Measurements from ENCODE around the gene CNTN4. TPM values are rescaled to one million over a fixed set of nuclear protein-coding genes. Genes with fewer than 3 reads are reported as not detected.

The CNTN4 gene
- total and polyA plus RNA-seq, 2 experiments from 2014 or later, result 0.91 to 4.0 TPM

DNA sequence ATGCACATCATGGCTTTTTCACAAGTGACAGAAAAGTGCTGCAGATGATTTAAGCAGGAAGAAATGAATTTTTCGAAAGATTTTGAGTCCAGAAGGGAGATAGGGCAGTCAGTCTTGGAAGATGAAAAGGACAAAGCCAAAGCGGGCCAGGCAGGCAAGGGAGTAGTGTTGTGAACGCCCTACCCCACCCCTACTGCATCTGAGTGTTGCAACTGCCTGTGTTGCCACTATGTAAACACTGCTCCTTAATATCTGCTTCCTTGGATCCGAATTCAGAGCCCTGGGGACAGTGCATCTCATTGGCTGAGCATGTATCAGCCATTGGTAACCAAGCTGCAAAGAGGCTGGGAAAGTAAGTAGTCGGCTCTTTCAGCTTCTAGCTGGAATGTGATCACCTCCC lies 39.0 kb downstream of the CNTN4 start (continued):
- TF ChIP-seq EZH2phosphoT487 (IDR thresholded peaks at IDR 0.05; ENCODE audit: unreplicated experiment) (no peak), REST (IDR thresholded peaks at IDR 0.05; ENCODE audit: unreplicated experiment) (no peak), CREB1 (CRISPR knock-in tag; IDR thresholded peaks at IDR 0.05; ENCODE audit: low read depth) (no peak), JUNB (IDR thresholded peaks at IDR 0.05; ENCODE audit: unreplicated experiment) (no peak), ZNF114 (CRISPR knock-in tag; IDR thresholded peaks at IDR 0.05) (no peak)
- TF ChIP-seq, protein P1, sequence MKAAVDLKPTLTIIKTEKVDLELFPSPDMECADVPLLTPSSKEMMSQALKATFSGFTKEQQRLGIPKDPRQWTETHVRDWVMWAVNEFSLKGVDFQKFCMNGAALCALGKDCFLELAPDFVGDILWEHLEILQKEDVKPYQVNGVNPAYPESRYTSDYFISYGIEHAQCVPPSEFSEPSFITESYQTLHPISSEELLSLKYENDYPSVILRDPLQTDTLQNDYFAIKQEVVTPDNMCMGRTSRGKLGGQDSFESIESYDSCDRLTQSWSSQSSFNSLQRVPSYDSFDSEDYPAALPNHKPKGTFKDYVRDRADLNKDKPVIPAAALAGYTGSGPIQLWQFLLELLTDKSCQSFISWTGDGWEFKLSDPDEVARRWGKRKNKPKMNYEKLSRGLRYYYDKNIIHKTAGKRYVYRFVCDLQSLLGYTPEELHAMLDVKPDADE (IDR thresholded peaks at IDR 0.05), result no peak

GRCh38 chr3:2141482-2141881 lies 42.8 kb downstream of the CNTN4 start:
- no peaks in the 10 kb centered on the region for H4K20me1 ChIP-seq (replicated peaks; ENCODE audit: insufficient read depth)
- H3K4me3 ChIP-seq, result no peak overlapping the region
- no peaks in the 10 kb centered on the region for H3K9me2 ChIP-seq (ENCODE audit: insufficient read depth)
- H3K4me2 ChIP-seq, result no peak overlapping the region
- Mint-ChIP-seq H3K4me1 (no peaks in the 10 kb centered on the region), H3K9me3 (peaks cover 93% of the 10 kb centered on the region), H3K27me3 (ENCODE audit: insufficient read depth, low read depth, poor library complexity) (no peaks in the 10 kb centered on the region), H3K27ac (no peak overlapping the region), H3K4me3 (no peak overlapping the region), H3K36me3 (ENCODE audit: low read depth) (peaks cover 29% of the 10 kb centered on the region)
- no peaks in the 10 kb centered on the region for H3K27me3 ChIP-seq (ENCODE audit: insufficient read depth)
- H3K4me1 ChIP-seq (ENCODE audit: insufficient read depth), result no peaks in the 10 kb centered on the region
- H2AFZ ChIP-seq, result no peak overlapping the region
- no peak overlapping the region for H3K27ac ChIP-seq (ENCODE audit: low read depth)
- H3K79me2 ChIP-seq (replicated peaks; ENCODE audit: insufficient read depth), result no peaks in the 10 kb centered on the region
- H3K36me3 ChIP-seq (ENCODE audit: insufficient read depth), result no peaks in the 10 kb centered on the region; the same call in 1 of the 2 replicates
- no peaks in the 10 kb centered on the region for H3F3A ChIP-seq (replicated peaks; ENCODE audit: low read depth)
- no peak for ATAC-seq
- DNase-seq (ENCODE audit: low spot score), result no peak
- TF ChIP-seq, protein P2, sequence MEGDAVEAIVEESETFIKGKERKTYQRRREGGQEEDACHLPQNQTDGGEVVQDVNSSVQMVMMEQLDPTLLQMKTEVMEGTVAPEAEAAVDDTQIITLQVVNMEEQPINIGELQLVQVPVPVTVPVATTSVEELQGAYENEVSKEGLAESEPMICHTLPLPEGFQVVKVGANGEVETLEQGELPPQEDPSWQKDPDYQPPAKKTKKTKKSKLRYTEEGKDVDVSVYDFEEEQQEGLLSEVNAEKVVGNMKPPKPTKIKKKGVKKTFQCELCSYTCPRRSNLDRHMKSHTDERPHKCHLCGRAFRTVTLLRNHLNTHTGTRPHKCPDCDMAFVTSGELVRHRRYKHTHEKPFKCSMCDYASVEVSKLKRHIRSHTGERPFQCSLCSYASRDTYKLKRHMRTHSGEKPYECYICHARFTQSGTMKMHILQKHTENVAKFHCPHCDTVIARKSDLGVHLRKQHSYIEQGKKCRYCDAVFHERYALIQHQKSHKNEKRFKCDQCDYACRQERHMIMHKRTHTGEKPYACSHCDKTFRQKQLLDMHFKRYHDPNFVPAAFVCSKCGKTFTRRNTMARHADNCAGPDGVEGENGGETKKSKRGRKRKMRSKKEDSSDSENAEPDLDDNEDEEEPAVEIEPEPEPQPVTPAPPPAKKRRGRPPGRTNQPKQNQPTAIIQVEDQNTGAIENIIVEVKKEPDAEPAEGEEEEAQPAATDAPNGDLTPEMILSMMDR (conservative IDR thresholded peaks at IDR 0.05; ENCODE audit: low read depth in 2 of 2), result no peak
- TF ChIP-seq ZNF331 (CRISPR knock-in tag; IDR thresholded peaks at IDR 0.05; ENCODE audit: low read depth) (no peak), EZH2phosphoT487 (IDR thresholded peaks at IDR 0.05; ENCODE audit: unreplicated experiment) (no peak), CREB1 (CRISPR knock-in tag; IDR thresholded peaks at IDR 0.05; ENCODE audit: low read depth) (no peak), POLR2AphosphoS5 (IDR thresholded peaks at IDR 0.05; ENCODE audit: low read depth) (no peak), EZH2 (IDR thresholded peaks at IDR 0.05; ENCODE audit: low read depth, unreplicated experiment) (no peak), JUNB (IDR thresholded peaks at IDR 0.05; ENCODE audit: unreplicated experiment) (no peak)
- TF ChIP-seq, protein P3, sequence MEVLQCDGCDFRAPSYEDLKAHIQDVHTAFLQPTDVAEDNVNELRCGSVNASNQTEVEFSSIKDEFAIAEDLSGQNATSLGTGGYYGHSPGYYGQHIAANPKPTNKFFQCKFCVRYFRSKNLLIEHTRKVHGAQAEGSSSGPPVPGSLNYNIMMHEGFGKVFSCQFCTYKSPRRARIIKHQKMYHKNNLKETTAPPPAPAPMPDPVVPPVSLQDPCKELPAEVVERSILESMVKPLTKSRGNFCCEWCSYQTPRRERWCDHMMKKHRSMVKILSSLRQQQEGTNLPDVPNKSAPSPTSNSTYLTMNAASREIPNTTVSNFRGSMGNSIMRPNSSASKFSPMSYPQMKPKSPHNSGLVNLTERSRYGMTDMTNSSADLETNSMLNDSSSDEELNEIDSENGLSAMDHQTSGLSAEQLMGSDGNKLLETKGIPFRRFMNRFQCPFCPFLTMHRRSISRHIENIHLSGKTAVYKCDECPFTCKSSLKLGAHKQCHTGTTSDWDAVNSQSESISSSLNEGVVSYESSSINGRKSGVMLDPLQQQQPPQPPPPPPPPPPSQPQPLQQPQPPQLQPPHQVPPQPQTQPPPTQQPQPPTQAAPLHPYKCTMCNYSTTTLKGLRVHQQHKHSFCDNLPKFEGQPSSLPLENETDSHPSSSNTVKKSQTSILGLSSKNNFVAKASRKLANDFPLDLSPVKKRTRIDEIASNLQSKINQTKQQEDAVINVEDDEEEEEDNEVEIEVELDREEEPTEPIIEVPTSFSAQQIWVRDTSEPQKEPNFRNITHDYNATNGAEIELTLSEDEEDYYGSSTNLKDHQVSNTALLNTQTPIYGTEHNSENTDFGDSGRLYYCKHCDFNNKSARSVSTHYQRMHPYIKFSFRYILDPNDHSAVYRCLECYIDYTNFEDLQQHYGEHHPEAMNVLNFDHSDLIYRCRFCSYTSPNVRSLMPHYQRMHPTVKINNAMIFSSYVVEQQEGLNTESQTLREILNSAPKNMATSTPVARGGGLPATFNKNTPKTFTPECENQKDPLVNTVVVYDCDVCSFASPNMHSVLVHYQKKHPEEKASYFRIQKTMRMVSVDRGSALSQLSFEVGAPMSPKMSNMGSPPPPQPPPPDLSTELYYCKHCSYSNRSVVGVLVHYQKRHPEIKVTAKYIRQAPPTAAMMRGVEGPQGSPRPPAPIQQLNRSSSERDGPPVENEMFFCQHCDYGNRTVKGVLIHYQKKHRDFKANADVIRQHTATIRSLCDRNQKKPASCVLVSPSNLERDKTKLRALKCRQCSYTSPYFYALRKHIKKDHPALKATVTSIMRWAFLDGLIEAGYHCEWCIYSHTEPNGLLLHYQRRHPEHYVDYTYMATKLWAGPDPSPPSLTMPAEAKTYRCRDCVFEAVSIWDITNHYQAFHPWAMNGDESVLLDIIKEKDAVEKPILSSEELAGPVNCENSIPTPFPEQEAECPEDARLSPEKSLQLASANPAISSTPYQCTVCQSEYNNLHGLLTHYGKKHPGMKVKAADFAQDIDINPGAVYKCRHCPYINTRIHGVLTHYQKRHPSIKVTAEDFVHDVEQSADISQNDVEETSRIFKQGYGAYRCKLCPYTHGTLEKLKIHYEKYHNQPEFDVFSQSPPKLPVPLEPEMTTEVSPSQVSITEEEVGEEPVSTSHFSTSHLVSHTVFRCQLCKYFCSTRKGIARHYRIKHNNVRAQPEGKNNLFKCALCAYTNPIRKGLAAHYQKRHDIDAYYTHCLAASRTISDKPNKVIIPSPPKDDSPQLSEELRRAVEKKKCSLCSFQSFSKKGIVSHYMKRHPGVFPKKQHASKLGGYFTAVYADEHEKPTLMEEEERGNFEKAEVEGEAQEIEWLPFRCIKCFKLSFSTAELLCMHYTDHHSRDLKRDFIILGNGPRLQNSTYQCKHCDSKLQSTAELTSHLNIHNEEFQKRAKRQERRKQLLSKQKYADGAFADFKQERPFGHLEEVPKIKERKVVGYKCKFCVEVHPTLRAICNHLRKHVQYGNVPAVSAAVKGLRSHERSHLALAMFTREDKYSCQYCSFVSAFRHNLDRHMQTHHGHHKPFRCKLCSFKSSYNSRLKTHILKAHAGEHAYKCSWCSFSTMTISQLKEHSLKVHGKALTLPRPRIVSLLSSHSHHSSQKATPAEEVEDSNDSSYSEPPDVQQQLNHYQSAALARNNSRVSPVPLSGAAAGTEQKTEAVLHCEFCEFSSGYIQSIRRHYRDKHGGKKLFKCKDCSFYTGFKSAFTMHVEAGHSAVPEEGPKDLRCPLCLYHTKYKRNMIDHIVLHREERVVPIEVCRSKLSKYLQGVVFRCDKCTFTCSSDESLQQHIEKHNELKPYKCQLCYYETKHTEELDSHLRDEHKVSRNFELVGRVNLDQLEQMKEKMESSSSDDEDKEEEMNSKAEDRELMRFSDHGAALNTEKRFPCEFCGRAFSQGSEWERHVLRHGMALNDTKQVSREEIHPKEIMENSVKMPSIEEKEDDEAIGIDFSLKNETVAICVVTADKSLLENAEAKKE (CRISPR knock-in tag; IDR thresholded peaks at IDR 0.05), result no peak

All from GM23338 (cell line).